GM12874 (cell line): Measurements from ENCODE around the gene RPS6KA4.

Experiments used
- TF ChIP-seq, protein P1 (sequence below): IDR thresholded peaks from 2 replicates; pipeline ENCODE4 v1.5.1; 2011; ENCODE audit warnings: low read depth, mild to moderate bottlenecking, control low read depth, low read length, moderate library complexity; ENCODE audit not compliant: insufficient read depth

The RPS6KA4 gene

GRCh38 chr11:64366751-64367150 lies 7.8 kb downstream of the RPS6KA4 start:
- TF ChIP-seq, protein P1, sequence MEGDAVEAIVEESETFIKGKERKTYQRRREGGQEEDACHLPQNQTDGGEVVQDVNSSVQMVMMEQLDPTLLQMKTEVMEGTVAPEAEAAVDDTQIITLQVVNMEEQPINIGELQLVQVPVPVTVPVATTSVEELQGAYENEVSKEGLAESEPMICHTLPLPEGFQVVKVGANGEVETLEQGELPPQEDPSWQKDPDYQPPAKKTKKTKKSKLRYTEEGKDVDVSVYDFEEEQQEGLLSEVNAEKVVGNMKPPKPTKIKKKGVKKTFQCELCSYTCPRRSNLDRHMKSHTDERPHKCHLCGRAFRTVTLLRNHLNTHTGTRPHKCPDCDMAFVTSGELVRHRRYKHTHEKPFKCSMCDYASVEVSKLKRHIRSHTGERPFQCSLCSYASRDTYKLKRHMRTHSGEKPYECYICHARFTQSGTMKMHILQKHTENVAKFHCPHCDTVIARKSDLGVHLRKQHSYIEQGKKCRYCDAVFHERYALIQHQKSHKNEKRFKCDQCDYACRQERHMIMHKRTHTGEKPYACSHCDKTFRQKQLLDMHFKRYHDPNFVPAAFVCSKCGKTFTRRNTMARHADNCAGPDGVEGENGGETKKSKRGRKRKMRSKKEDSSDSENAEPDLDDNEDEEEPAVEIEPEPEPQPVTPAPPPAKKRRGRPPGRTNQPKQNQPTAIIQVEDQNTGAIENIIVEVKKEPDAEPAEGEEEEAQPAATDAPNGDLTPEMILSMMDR = no peak

- TF ChIP-seq, protein P1 = no peak
Measured at GRCh38 chr11:64367931-64368672, 9.1 kb downstream of the RPS6KA4 start.

GRCh38 chr11:64368673-64369074 lies 9.7 kb downstream of the RPS6KA4 start:
- TF ChIP-seq, protein P1 = no peak

- TF ChIP-seq, protein P1 = 0 out of 2 replicates have a peak, but pooled peaks have one; percentile 4
Measured at GRCh38 chr11:64369440-64370421, 10.8 kb downstream of the RPS6KA4 start.

GRCh38 chr11:64371201-64371600 lies 12.2 kb downstream of the RPS6KA4 start:
- TF ChIP-seq, protein P1 = no peak

DNA sequence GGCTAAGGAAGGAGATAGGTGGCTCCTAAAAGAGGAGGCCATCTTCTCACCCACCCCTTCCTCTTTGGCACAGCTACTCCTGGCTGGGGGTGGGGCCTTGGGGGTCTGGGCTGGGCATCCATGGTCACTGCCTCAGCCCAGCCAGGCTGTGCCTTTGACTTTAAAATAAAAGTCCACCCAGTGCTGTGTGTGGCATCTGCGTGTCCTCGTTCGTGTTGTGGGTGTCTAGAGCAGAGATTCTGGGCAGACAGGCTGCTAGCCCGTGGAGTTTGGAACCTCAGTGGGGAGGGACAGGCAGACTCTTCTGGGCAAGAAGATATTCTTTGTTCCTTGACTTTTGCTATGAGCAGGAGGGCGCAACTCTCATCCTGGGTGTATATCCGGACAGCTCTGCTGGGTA lies 13.1 kb downstream of the RPS6KA4 start:
- TF ChIP-seq, protein P1 = no peak
